Adrenal gland (tissue), 12 donors: ENCODE data around the gene CPNE7. TPM values are rescaled to one million over a fixed set of nuclear protein-coding genes. Genes with fewer than 3 reads are reported as not detected.

Experiments used
- DNase-seq, 7 donors: peaks; one replicate each; pipeline ENCODE4 v3.0.0-alpha.2; 2019 to 2020
- H3K27ac ChIP-seq, 5 donors: fragments of 200-600 bp; sonication (generic) in 4 of 5; 1 replicate in 3 of 5; 2 replicates in 2 of 5; pipeline versions ENCODE4 v1.5.1 to v1.8.0; 2016 to 2020; ENCODE audit warnings: mild to moderate bottlenecking in 1 of 5
- H3K27me3 ChIP-seq: fragments of 200-600 bp; 2 replicates; pipeline ENCODE4 v1.8.0; 2021
- H3K36me3 ChIP-seq, 2 donors: fragments of 200-600 bp; replicated peaks in 1 of 2; 1 replicate in 1 of 2; 2 replicates in 1 of 2; pipeline versions ENCODE4 v1.5.1 to v1.8.0; 2018 to 2022
- H3K4me1 ChIP-seq, 2 donors: fragments of 200-600 bp; replicated peaks in 1 of 2; 1 replicate in 1 of 2; 2 replicates in 1 of 2; pipeline versions ENCODE4 v1.5.1 to v1.8.0; 2018 to 2021
- H3K4me3 ChIP-seq, 4 donors: fragments of 200-600 bp; sonication (generic) in 3 of 4; one replicate each; pipeline ENCODE4 v1.5.1; 2016 to 2018
- H3K9me3 ChIP-seq, 3 donors: fragments of 200-600 bp; sonication (generic) in 1 of 3; replicated peaks in 1 of 3; 1 replicate in 2 of 3; 2 replicates in 1 of 3; pipeline versions ENCODE4 v1.5.1 to v1.8.0; 2016 to 2021
- POLR2A ChIP-seq, 2 donors: fragments of 450-650 bp; IDR thresholded peaks; one replicate each; pipeline ENCODE4 v1.6.1; 2017; ENCODE audit warnings: antibody characterized with exemption in 2 of 2, mild to moderate bottlenecking in 2 of 2, moderate library complexity in 1 of 2
- WGBS, 4 donors: extraction: QIAGEN DNeasy Blood & Tissue Kit in 2 of 4; methylation state at CpG; one replicate each; pipeline versions ENCODE4 v1.1.5 to v1.1.7; 2013 to 2017; 5-methylcytosine and 5-hydroxymethylcytosine counted together
- intact Hi-C, 2 donors: fragments of 100-400 bp; cut with DNase I; formaldehyde crosslinking; loops; one replicate each; pipeline versions ENCODE4 v1.14.1 to v1.15.0; 2022 to 2023
- polyA plus RNA-seq, 3 donors: library from polyadenylated mRNA; stranded (reverse); fragments of 200-250 nt in 2 of 3; fragments of 350-450 nt in 1 of 3; fragmentation: Illumina TruSeq in 1 of 3; extraction: RNeasy Lipid Tissue Mini Kit (QIAGEN cat#74804) in 1 of 3; gene quantifications; one replicate each; pipeline ENCODE4 v1.2.3, GENCODE V29; 2013 to 2014
- total RNA-seq, 9 donors: library from RNA; depleted of rRNA in 4 of 9; stranded (reverse); fragments of >200 nt in 4 of 9; fragments of 120-200 nt in 1 of 9; fragmentation: NEBNext Ultra II Directional in 1 of 9; extraction: Animal tissue kit (Norgen Biotek cat#: 25700) in 1 of 9; gene quantifications; one replicate each; pipeline versions ENCODE4 v1.1.0 to v1.2.4, GENCODE V29; 2013 to 2023
- TF ChIP-seq, protein P1 (sequence below), 6 experiments: fragments of 450-650 bp in 4 of 6; fragments of 200-600 bp in 2 of 6; sonication (generic) in 1 of 6; IDR thresholded peaks; 1 replicate in 5 of 6; 2 replicates in 1 of 6; pipeline versions ENCODE4 v1.5.1 to v1.8.0; 2016 to 2021; ENCODE audit warnings: antibody characterized with exemption in 6 of 6, mild to moderate bottlenecking in 2 of 6, moderate library complexity in 1 of 6
- donor health status: healthy with polysubstance abuse.
- donor health status: Bipolar disorder and iron deficiency.
- donor health status: DM: yes; HTN: yes; CAD: no.
- donor health status: DM: no; HTN: no; CAD: no.
- donor health status: DM: no; HTN: no; CAD: no.
- donor health status: DM: yes; HTN: yes; CAD: no.

Gene CPNE7
- total and polyA plus RNA-seq, 12 donors, result 0.15 to 6.8 (median 0.52) TPM; not detected in 3

DNA sequence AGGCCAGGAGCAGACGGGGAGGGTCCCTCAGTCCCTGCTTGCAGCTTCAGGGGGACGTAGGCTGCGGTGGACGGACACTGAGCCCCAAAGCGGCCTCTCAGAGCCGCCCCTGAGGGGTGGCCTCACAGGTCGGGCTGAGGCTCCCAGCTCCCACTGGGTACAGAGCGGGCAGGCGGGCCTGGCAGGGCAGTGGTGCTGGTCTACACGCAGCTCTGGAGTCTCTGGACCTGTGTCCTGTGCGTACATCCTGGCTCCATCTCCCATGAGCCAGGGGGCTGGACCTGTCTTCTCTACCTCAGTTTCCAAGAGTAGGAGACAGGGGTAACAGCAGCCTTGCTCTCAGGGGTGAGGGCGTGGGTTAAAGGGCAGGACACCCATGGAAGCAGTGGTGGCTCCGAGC is 39.6 kb downstream of the CPNE7 start:
- intact Hi-C loops, result no loop called here
- H3K27me3 ChIP-seq, result peaks cover 5% of the 10 kb centered on the region
- no peaks in the 10 kb centered on the region for H3K4me1 ChIP-seq
- DNase-seq, result no peak
- no peak for TF ChIP-seq POLR2A (IDR thresholded peaks at IDR 0.05)
- TF ChIP-seq, protein P1, sequence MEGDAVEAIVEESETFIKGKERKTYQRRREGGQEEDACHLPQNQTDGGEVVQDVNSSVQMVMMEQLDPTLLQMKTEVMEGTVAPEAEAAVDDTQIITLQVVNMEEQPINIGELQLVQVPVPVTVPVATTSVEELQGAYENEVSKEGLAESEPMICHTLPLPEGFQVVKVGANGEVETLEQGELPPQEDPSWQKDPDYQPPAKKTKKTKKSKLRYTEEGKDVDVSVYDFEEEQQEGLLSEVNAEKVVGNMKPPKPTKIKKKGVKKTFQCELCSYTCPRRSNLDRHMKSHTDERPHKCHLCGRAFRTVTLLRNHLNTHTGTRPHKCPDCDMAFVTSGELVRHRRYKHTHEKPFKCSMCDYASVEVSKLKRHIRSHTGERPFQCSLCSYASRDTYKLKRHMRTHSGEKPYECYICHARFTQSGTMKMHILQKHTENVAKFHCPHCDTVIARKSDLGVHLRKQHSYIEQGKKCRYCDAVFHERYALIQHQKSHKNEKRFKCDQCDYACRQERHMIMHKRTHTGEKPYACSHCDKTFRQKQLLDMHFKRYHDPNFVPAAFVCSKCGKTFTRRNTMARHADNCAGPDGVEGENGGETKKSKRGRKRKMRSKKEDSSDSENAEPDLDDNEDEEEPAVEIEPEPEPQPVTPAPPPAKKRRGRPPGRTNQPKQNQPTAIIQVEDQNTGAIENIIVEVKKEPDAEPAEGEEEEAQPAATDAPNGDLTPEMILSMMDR (IDR thresholded peaks at IDR 0.05), result no peak
- 65 to 84% (median 73%) methylated on average over 2 to 13 of the region's 13 CpGs; no CpG with 5 or more reads in 1 of the 4 donors for WGBS, 4 donors
- H3K4me3 ChIP-seq, result no peak overlapping the region
- H3K9me3 ChIP-seq, result no peaks in the 10 kb centered on the region
- H3K27ac ChIP-seq, result no peak overlapping the region
- no peaks in the 10 kb centered on the region for H3K36me3 ChIP-seq

DNA sequence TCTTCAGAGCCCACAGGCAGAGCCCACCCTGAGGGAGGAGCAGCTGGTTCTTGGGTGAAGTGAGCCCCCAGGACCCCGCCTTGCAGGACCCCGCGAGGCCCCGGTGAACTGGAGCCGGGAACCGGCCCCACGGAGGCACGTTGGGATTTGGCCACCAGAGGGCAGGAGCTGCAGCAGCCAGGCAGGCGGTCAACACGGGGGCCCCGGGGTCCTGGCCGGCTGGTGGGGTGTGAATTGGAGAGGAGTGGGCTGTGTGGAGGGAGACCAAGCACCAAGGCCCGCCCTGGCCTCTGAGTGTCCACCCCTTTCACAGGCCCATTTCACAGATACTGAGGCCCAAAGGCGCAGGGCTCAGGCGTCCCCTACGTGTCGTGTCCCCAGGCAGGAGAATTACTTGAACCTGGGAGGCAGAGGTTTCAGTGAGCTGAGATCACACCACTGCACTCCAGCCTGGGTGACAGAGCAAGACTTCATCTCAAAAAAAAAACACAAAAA is 40.1 kb downstream of the CPNE7 start:
- no peaks in the 10 kb centered on the region for H3K9me3 ChIP-seq
- 24 to 82% (median 53%) methylated on average over 4 to 17 of the region's 17 CpGs for WGBS, 4 donors
- no peak overlapping the region for H3K4me3 ChIP-seq
- no peaks in the 10 kb centered on the region for H3K4me1 ChIP-seq
- H3K27ac ChIP-seq, result no peak overlapping the region
- peaks cover 5% of the 10 kb centered on the region for H3K27me3 ChIP-seq
- intact Hi-C loops, result no loop called here
- peak in 2 of 7 donors; percentile 32 to 44 for DNase-seq
- TF ChIP-seq, protein P1 (IDR thresholded peaks at IDR 0.05), result peak; percentile 34 to 66 (median 53)
- TF ChIP-seq POLR2A (IDR thresholded peaks at IDR 0.05), result no peak
- H3K36me3 ChIP-seq, result no peaks in the 10 kb centered on the region

DNA sequence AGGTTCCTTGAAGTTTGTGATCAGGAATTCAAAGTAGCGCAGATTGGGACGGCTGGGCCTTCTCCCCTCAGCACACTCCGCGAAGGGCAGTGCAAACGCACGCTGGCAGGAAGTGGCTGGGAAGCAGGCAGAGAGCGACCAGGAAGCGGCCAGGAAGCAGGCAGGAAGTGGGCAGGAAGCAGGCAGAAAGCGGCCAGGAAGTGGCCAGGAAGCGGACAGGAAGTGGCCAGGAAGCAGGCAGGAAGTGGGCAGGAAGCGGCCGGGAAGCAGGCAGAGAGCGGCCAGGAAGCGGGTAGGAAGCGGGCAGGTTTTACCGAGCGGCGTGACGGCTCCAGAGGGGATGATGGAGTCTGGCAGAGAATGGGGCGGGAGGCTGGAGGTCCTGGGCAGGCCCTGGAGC is 41.1 kb downstream of the CPNE7 start:
- Histone ChIP-seq H3K4me3 (no peak overlapping the region), H3K36me3 (no peaks in the 10 kb centered on the region), H3K4me1 (no peaks in the 10 kb centered on the region), H3K9me3 (no peaks in the 10 kb centered on the region), H3K27ac (peak overlapping the region in 1 of 5 donors; percentile 29), H3K27me3 (peaks cover 5% of the 10 kb centered on the region)
- DNase-seq, result no peak
- intact Hi-C loops, result no loop called here
- WGBS, 4 donors, result 75 to 85% (median 77%) methylated on average over 20 of the region's 20 CpGs
- TF ChIP-seq, protein P1 (IDR thresholded peaks at IDR 0.05), result no peak
- TF ChIP-seq POLR2A (IDR thresholded peaks at IDR 0.05), result no peak

DNA sequence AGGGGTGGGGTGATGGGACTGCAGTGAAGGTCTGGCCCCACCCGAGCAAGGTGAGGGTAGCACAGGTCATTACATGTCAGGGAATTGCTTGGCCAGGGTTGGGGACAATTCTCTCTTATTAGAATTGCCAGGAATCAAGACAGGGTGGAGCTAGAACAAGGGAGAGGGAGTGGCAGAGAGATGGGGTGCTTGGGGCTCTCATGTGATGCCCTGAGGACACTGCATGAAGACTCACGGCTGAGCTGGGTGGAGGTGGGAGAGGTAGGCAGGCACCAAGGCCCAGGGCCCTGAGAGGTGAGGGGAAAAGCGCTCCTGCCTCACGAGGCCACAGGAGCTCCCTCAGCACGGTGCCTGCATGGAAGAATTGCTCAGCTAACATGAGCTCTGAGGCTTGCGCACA is 41.5 kb downstream of the CPNE7 start:
- no peak for DNase-seq
- Histone ChIP-seq H3K27me3 (peaks cover 4% of the 10 kb centered on the region), H3K27ac (peak overlapping the region in 1 of 5 donors; percentile 29), H3K9me3 (no peaks in the 10 kb centered on the region), H3K4me3 (no peak overlapping the region), H3K36me3 (no peaks in the 10 kb centered on the region), H3K4me1 (no peaks in the 10 kb centered on the region)
- WGBS, 4 donors, result 60 to 68% (median 66%) methylated on average over 4 to 6 of the region's 6 CpGs
- TF ChIP-seq POLR2A (IDR thresholded peaks at IDR 0.05), result no peak
- TF ChIP-seq, protein P1 (IDR thresholded peaks at IDR 0.05), result no peak
- intact Hi-C loops, result no loop called here
